H1 (cell line): ENCODE data around the gene GLB1L3. TPM values are rescaled to one million over a fixed set of nuclear protein-coding genes. Genes with fewer than 3 reads are reported as not detected.

Experiments used
- BACH1 ChIP-seq: IDR thresholded peaks from 2 replicates; pipeline ENCODE4 v1.6.1; 2012; ENCODE audit warnings: low read length, improper control_type of control experiment
- GTF2F1 ChIP-seq: IDR thresholded peaks from 2 replicates; pipeline ENCODE4 v1.6.1; 2012; ENCODE audit warnings: low read depth, low read length, improper control_type of control experiment, borderline replicate concordance
- RFX5 ChIP-seq: IDR thresholded peaks from 2 replicates; pipeline ENCODE4 v1.6.1; 2011; ENCODE audit warnings: low read depth, low read length, improper control_type of control experiment, borderline replicate concordance
- SIN3A ChIP-seq, 2 experiments: IDR thresholded peaks in 1 of 2; conservative IDR thresholded peaks in 1 of 2; 2 replicates each; pipeline ENCODE4 v1.6.1; 2011 to 2012; ENCODE audit warnings: low read length in 2 of 2, improper control_type of control experiment in 1 of 2, low read depth in 1 of 2, mild to moderate bottlenecking in 1 of 2
- SIX5 ChIP-seq: IDR thresholded peaks from 2 replicates; pipeline ENCODE4 v1.6.1; 2011; ENCODE audit warnings: mild to moderate bottlenecking, low read depth, low read length
- TEAD4 ChIP-seq: IDR thresholded peaks from 2 replicates; pipeline ENCODE4 v1.6.1; 2012; ENCODE audit warnings: low read depth, low read length, inconsistent platforms, mixed read lengths
- polyA plus RNA-seq, 7 experiments: library from polyadenylated mRNA; depleted of rRNA in 3 of 7; stranded (reverse) in 5 of 7; unstranded in 2 of 7; fragments of >200 nt in 5 of 7; fragments of 200-250 nt in 2 of 7; gene quantifications; 1 replicate in 5 of 7; 2 replicates in 1 of 7; 4 replicates in 1 of 7; pipeline versions ENCODE4 v1.2.1 to v1.2.3, GENCODE V29; 2011 to 2013; ENCODE audit warnings: missing spikeins in 2 of 7, mixed read lengths in 2 of 7
- total RNA-seq: library from RNA; stranded (reverse); fragmentation: NEBNext Ultra II Directional; extraction: Animal tissue kit (Norgen Biotek cat#: 25700); gene quantifications from 2 replicates; pipeline ENCODE4 v1.2.1, GENCODE V29; 2021

GLB1L3 gene
- total and polyA plus RNA-seq, 2 of the 8 experiments (the other 6 are each of a cell fraction or from before 2014, with no cell fraction given) = 14.9 to 33.2 TPM

- no peak for TF ChIP-seq SIX5
- TF ChIP-seq RFX5 = no peak
- no peak for TF ChIP-seq GTF2F1
- TF ChIP-seq TEAD4 = no peak
- 0 out of 2 replicates have a peak, but pooled peaks have one; percentile 26 for TF ChIP-seq BACH1
- TF ChIP-seq SIN3A (conservative IDR thresholded peaks at IDR 0.05 in 1 of 2, IDR thresholded peaks at IDR 0.05 in 1 of 2; ENCODE audit: low read depth in 1 of 2, low read length in 2 of 2) = 0 out of 4 replicates have a peak, but pooled peaks have one; percentile 17 to 46
Measured at GRCh38 chr11:134331354-134332188, 55.4 kb downstream of the GLB1L3 start, which contains the start of gene GLB1L2 (continued).
